Gastroesophageal sphincter (tissue), 4 donors: ENCODE data around the gene ATP11B. TPM values are rescaled to one million over a fixed set of nuclear protein-coding genes. Genes with fewer than 3 reads are reported as not detected.
"Not testable (repeated sequence)": the region's sequence is repeated elsewhere in the genome, so short reads cannot be mapped to it uniquely, and the experiment has no call there.

ENCODE experiments used
- ATAC-seq: fragments of 150-250 bp; one replicate; pipeline ENCODE4 v1.9.1; 2016; ENCODE audit warnings: mild to moderate bottlenecking, moderate library complexity
- H3K27ac ChIP-seq, 4 donors: fragments of 200-600 bp; sonication (generic) in 3 of 4; 1 replicate in 3 of 4; 2 replicates in 1 of 4; pipeline ENCODE4 v1.5.1; 2016 to 2019
- H3K27me3 ChIP-seq: fragments of 200-600 bp; sonication (generic); one replicate; pipeline ENCODE4 v1.5.1; 2019
- H3K36me3 ChIP-seq, 2 donors: fragments of 200-600 bp; sonication (generic); one replicate each; pipeline ENCODE4 v1.5.1; 2019; ENCODE audit warnings: control low read depth in 1 of 2
- H3K4me1 ChIP-seq, 3 donors: fragments of 200-600 bp; sonication (generic); 1 replicate in 2 of 3; 2 replicates in 1 of 3; pipeline ENCODE4 v1.5.1; 2016 to 2019; ENCODE audit warnings: control low read depth in 2 of 3
- H3K4me3 ChIP-seq, 2 donors: fragments of 200-600 bp; sonication (generic); one replicate each; pipeline ENCODE4 v1.5.1; 2019; ENCODE audit warnings: mild to moderate bottlenecking in 1 of 2, moderate library complexity in 1 of 2
- H3K9me3 ChIP-seq, 3 donors: fragments of 200-600 bp; sonication (generic); one replicate each; pipeline ENCODE4 v1.5.1; 2017 to 2019; ENCODE audit warnings: control low read depth in 2 of 3
- CTCF ChIP-seq, 4 experiments: fragments of 200-600 bp in 2 of 4; fragments of 450-650 bp in 2 of 4; sonication (generic) in 1 of 4; IDR thresholded peaks; one replicate each; pipeline ENCODE4 v1.5.1; 2017 to 2019; ENCODE audit warnings: antibody characterized with exemption in 4 of 4, mild to moderate bottlenecking in 2 of 4, moderate library complexity in 2 of 4
- EP300 ChIP-seq: sonication (generic); formaldehyde crosslinking; IDR thresholded peaks from one replicate; pipeline ENCODE4 v1.6.1; 2017; ENCODE audit warnings: antibody characterized with exemption, mild to moderate bottlenecking
- POLR2A ChIP-seq, 2 donors: fragments of 450-650 bp; IDR thresholded peaks; one replicate each; pipeline ENCODE4 v1.6.1; 2017; ENCODE audit warnings: antibody characterized with exemption in 2 of 2, mild to moderate bottlenecking in 2 of 2, moderate library complexity in 1 of 2
- POLR2AphosphoS5 ChIP-seq: sonication (generic); formaldehyde crosslinking; IDR thresholded peaks from one replicate; pipeline ENCODE4 v1.6.1; 2017; ENCODE audit warnings: antibody characterized with exemption
- WGBS, 2 donors: methylation state at CpG; one replicate each; pipeline ENCODE4 v1.1.5; 2018; ENCODE audit warnings: low coverage in 1 of 2; 5-methylcytosine and 5-hydroxymethylcytosine counted together
- total RNA-seq, 4 donors: library from RNA; depleted of rRNA; stranded (reverse); fragments of >200 nt; gene quantifications; one replicate each; pipeline ENCODE4 v1.1.0, GENCODE V29; 2016

Gene ATP11B
- total RNA-seq, 4 donors from 2014 or later: 53.8 to 70.7 (median 58.6) TPM

- H3K27ac ChIP-seq: no peak overlapping the region
- TF ChIP-seq EP300 (no peak), CTCF (IDR thresholded peaks at IDR 0.05) (no peak), POLR2A (IDR thresholded peaks at IDR 0.05) (no peak), POLR2AphosphoS5 (no peak)
- no peaks in the 10 kb centered on the region for H3K36me3 ChIP-seq
- no peak overlapping the region for H3K4me3 ChIP-seq
- no peaks in the 10 kb centered on the region for H3K27me3 ChIP-seq
- no peak for ATAC-seq
- WGBS, 2 donors: 20 to 56% methylated on average over 1 of the region's 1 CpG
- no peaks in the 10 kb centered on the region for H3K9me3 ChIP-seq
- peaks cover 4 to 45% (median 7%) of the 10 kb centered on the region in 3 donors for H3K4me1 ChIP-seq
These were observed 4.6 kb downstream of the ATP11B start for GRCh38 chr3:182797876-182798275.

GRCh38 chr3:182799143-182799542 lies 5.8 kb downstream of the ATP11B start:
- not testable (repeated sequence) for H3K36me3 ChIP-seq, ATAC-seq, H3K27me3 ChIP-seq, H3K9me3 ChIP-seq, H3K27ac ChIP-seq, H3K4me3 ChIP-seq
- H3K4me1 ChIP-seq: peaks cover 4 to 47% (median 7%) of the 10 kb centered on the region in 3 donors
- WGBS, 2 donors: 92% methylated on average over 15 of the region's 16 CpGs

GRCh38 chr3:182800508-182800907 lies 7.2 kb downstream of the ATP11B start:
- TF ChIP-seq POLR2A (IDR thresholded peaks at IDR 0.05) (no peak), CTCF (IDR thresholded peaks at IDR 0.05) (no peak), EP300 (no peak), POLR2AphosphoS5 (no peak)
- WGBS, 2 donors: 96 to 100% methylated on average over 1 to 2 of the region's 8 CpGs
- no peak for ATAC-seq
- Histone ChIP-seq H3K4me1 (peaks cover 3 to 40% (median 5%) of the 10 kb centered on the region in 3 donors), H3K27me3 (no peaks in the 10 kb centered on the region), H3K4me3 (no peak overlapping the region), H3K36me3 (no peaks in the 10 kb centered on the region), H3K9me3 (no peaks in the 10 kb centered on the region), H3K27ac (no peak overlapping the region)

- 71% methylated on average over 3 to 5 of the region's 6 CpGs for WGBS, 2 donors
- H3K9me3 ChIP-seq: no peaks in the 10 kb centered on the region
- no peak for ATAC-seq
- H3K4me3 ChIP-seq: no peak overlapping the region
- no peak overlapping the region for H3K27ac ChIP-seq
- no peaks in the 10 kb centered on the region for H3K36me3 ChIP-seq
- no peaks in the 10 kb centered on the region for H3K27me3 ChIP-seq
- TF ChIP-seq POLR2A (IDR thresholded peaks at IDR 0.05) (no peak), EP300 (no peak)
- peaks cover 0 to 31% (median 4%) of the 10 kb centered on the region in 3 donors for H3K4me1 ChIP-seq
These were observed 9.4 kb downstream of the ATP11B start for GRCh38 chr3:182802413-182803390.

GRCh38 chr3:182803596-182803995 lies 10.3 kb downstream of the ATP11B start:
- Histone ChIP-seq H3K9me3 (no peaks in the 10 kb centered on the region), H3K36me3 (no peaks in the 10 kb centered on the region), H3K4me3 (no peak overlapping the region), H3K27ac (no peak overlapping the region), H3K4me1 (peaks cover 0 to 32% (median 4%) of the 10 kb centered on the region in 3 donors), H3K27me3 (no peaks in the 10 kb centered on the region)
- 67 to 84% methylated on average over 3 to 4 of the region's 4 CpGs for WGBS, 2 donors
- ATAC-seq: no peak
- no peak for TF ChIP-seq POLR2AphosphoS5
- no peak for TF ChIP-seq POLR2A (IDR thresholded peaks at IDR 0.05)
- no peak for TF ChIP-seq EP300

GRCh38 chr3:182807061-182807460 lies 13.8 kb downstream of the ATP11B start:
- H3K27ac ChIP-seq: no peak overlapping the region

More at GRCh38 chr3:182807061-182807460, 13.8 kb downstream of the ATP11B start:
- peaks cover 2 to 50% (median 4%) of the 10 kb centered on the region in 3 donors for H3K4me1 ChIP-seq
- 64 to 100% methylated on average over 1 of the region's 1 CpG for WGBS, 2 donors
- no peak for ATAC-seq
- H3K27me3 ChIP-seq: no peaks in the 10 kb centered on the region
- TF ChIP-seq CTCF (IDR thresholded peaks at IDR 0.05) (no peak), EP300 (no peak), POLR2A (IDR thresholded peaks at IDR 0.05) (no peak), POLR2AphosphoS5 (no peak)
- no peak overlapping the region for H3K4me3 ChIP-seq
- H3K36me3 ChIP-seq: no peaks in the 10 kb centered on the region
- no peaks in the 10 kb centered on the region for H3K9me3 ChIP-seq
